ENCODE results near the gene RNF13.

Gene RNF13

GRCh38 chr3:149812606-149813366 lies at the start of gene RNF13:
Gene RNF13 (plus strand): TSS chr3:149813215. CDS start chr3:149846027, 32,812 bp downstream.
- peak; percentile 81 to 83 for DNase-seq (ENCODE audit: low read depth in 2 of 2)

- DNase-seq (ENCODE audit: low read depth in 2 of 2), result no peak
These were observed 49.3 kb upstream of the RNF13 start for GRCh38 chr3:149763565-149764195.

- DNase-seq (ENCODE audit: low read depth in 2 of 2), result no peak
These were observed 48.7 kb upstream of the RNF13 start for GRCh38 chr3:149764302-149764701.

GRCh38 chr3:149765762-149766334 lies 47.2 kb upstream of the RNF13 start:
- peak in 1 of 2 experiments; percentile 22 for DNase-seq (ENCODE audit: low read depth in 2 of 2)

GRCh38 chr3:149767720-149768119 lies 45.3 kb upstream of the RNF13 start:
- no peak for DNase-seq (ENCODE audit: low read depth in 2 of 2)

- DNase-seq (ENCODE audit: low read depth in 2 of 2), result no peak
These were observed 44.3 kb upstream of the RNF13 start for GRCh38 chr3:149768704-149769103.

GRCh38 chr3:149770246-149770645 lies 42.8 kb upstream of the RNF13 start:
- no peak for DNase-seq (ENCODE audit: low read depth in 2 of 2)

GRCh38 chr3:149771652-149772271 lies 41.3 kb upstream of the RNF13 start:
- DNase-seq (ENCODE audit: low read depth in 2 of 2), result no peak

- no peak for DNase-seq (ENCODE audit: low read depth in 2 of 2)
These were observed 40.2 kb upstream of the RNF13 start for GRCh38 chr3:149772861-149773260.

GRCh38 chr3:149776170-149776569 lies 36.8 kb upstream of the RNF13 start:
- DNase-seq (ENCODE audit: low read depth in 2 of 2), result no peak

GRCh38 chr3:149777414-149778214 lies 35.4 kb upstream of the RNF13 start:
- no peak for DNase-seq (ENCODE audit: low read depth in 2 of 2)

- no peak for DNase-seq (ENCODE audit: low read depth in 2 of 2)
These were observed 31.8 kb upstream of the RNF13 start for GRCh38 chr3:149781211-149781610.

GRCh38 chr3:149781741-149782140 lies 31.3 kb upstream of the RNF13 start:
- no peak for DNase-seq (ENCODE audit: low read depth in 2 of 2)

GRCh38 chr3:149783576-149783975 lies 29.4 kb upstream of the RNF13 start:
- peak; percentile 62 for DNase-seq (ENCODE audit: low read depth in 2 of 2)

- peak in 1 of 2 experiments; percentile 25 for DNase-seq (ENCODE audit: low read depth in 2 of 2)
These were observed 28.8 kb upstream of the RNF13 start for GRCh38 chr3:149784064-149784704.

GRCh38 chr3:149790268-149790667 lies 22.7 kb upstream of the RNF13 start:
- DNase-seq (ENCODE audit: low read depth in 2 of 2), result no peak

- no peak for DNase-seq (ENCODE audit: low read depth in 2 of 2)
These were observed 22.3 kb upstream of the RNF13 start for GRCh38 chr3:149790698-149791097.

- no peak for DNase-seq (ENCODE audit: low read depth in 2 of 2)
These were observed 20.4 kb upstream of the RNF13 start, which contains the start of gene ANKUB1 for GRCh38 chr3:149792452-149793270. Gene ANKUB1 (minus strand): TSS chr3:149792554. CDS start chr3:149792366, 188 bp downstream.

- DNase-seq (ENCODE audit: low read depth in 2 of 2), result no peak
These were observed 17.0 kb upstream of the RNF13 start for GRCh38 chr3:149796026-149796425.

GRCh38 chr3:149800693-149801092 lies 12.3 kb upstream of the RNF13 start:
- no peak for DNase-seq (ENCODE audit: low read depth in 2 of 2)

Measured in fibroblast of skin of left biceps (primary cell).